Activated T-helper 1 cell treated with anti-CD3 and anti-CD28 coated beads, Interleukin-12 subunit alpha, Interleukin-12 subunit beta, Interleukin-2, Interleukin-4 antibody, amounts not matched to agents 30 ng/mL and 10 ng/mL and 1 ng/mL, durations not matched to agents 14 hours and 24 hours and 36 hours (primary cell): ENCODE data around the gene ADCY1. TPM values are rescaled to one million over a fixed set of nuclear protein-coding genes. Genes with fewer than 3 reads are reported as not detected.

Experiments
- DNase-seq: peaks from one replicate; pipeline ENCODE4 v3.0.0; 2021; ENCODE audit warnings: low spot score
- H3K27ac Mint-ChIP-seq: one replicate; pipeline ENCODE4 v1.8.0; 2021; ENCODE audit warnings: mild to moderate bottlenecking, mixed read lengths
- H3K27me3 Mint-ChIP-seq: one replicate; pipeline ENCODE4 v1.8.0; 2022; ENCODE audit warnings: mild to moderate bottlenecking, moderate library complexity, mixed read lengths; ENCODE audit not compliant: insufficient read depth
- H3K36me3 Mint-ChIP-seq: one replicate; pipeline ENCODE4 v1.8.0; 2021; ENCODE audit warnings: low read depth, mixed read lengths
- H3K4me1 Mint-ChIP-seq: one replicate; pipeline ENCODE4 v1.8.0; 2021; ENCODE audit warnings: low read depth, mixed read lengths
- H3K4me3 Mint-ChIP-seq: one replicate; pipeline ENCODE4 v1.8.0; 2021; ENCODE audit warnings: mild to moderate bottlenecking, moderate library complexity, mixed read lengths
- H3K9me3 Mint-ChIP-seq: one replicate; pipeline ENCODE4 v1.8.0; 2021; ENCODE audit warnings: mixed read lengths
- intact Hi-C: fragments of 100-400 bp; cut with micrococcal nuclease; formaldehyde crosslinking; loops from one replicate; pipeline ENCODE4 v1.15.1; 2024
- total RNA-seq: library from RNA; stranded (reverse); gene quantifications from 2 replicates; pipeline ENCODE4 v1.2.3, GENCODE V29; 2022

The ADCY1 gene
- total RNA-seq, 1 donor from 2014 or later, result 2.9 TPM

- DNase-seq, result no peak
- Mint-ChIP-seq H3K27me3 (peaks cover 5% of the 10 kb centered on the region), H3K27ac (no peak overlapping the region), H3K4me3 (no peak overlapping the region), H3K36me3 (no peaks in the 10 kb centered on the region), H3K9me3 (no peaks in the 10 kb centered on the region), H3K4me1 (no peaks in the 10 kb centered on the region)
- intact Hi-C loops, result no loop called here
Observed at GRCh38 chr7:45699015-45699309, 124.8 kb downstream of the ADCY1 start.

- intact Hi-C loops, result no loop called here
- Mint-ChIP-seq H3K27me3 (peaks cover 5% of the 10 kb centered on the region), H3K4me3 (no peak overlapping the region), H3K4me1 (no peaks in the 10 kb centered on the region), H3K27ac (no peak overlapping the region), H3K9me3 (no peaks in the 10 kb centered on the region), H3K36me3 (no peaks in the 10 kb centered on the region)
- DNase-seq, result no peak
Observed at GRCh38 chr7:45699726-45700390, 125.7 kb downstream of the ADCY1 start.

GRCh38 chr7:45700556-45700955, 126.4 kb downstream of the ADCY1 start:
- Mint-ChIP-seq H3K9me3 (no peaks in the 10 kb centered on the region), H3K27me3 (peaks cover 5% of the 10 kb centered on the region), H3K36me3 (no peaks in the 10 kb centered on the region), H3K4me1 (no peaks in the 10 kb centered on the region), H3K4me3 (no peak overlapping the region), H3K27ac (no peak overlapping the region)
- DNase-seq, result no peak
- intact Hi-C loops, result no loop called here

GRCh38 chr7:45701701-45702510, 127.7 kb downstream of the ADCY1 start:
- H3K4me3 Mint-ChIP-seq, result no peak overlapping the region
- H3K9me3 Mint-ChIP-seq, result no peaks in the 10 kb centered on the region
- H3K27ac Mint-ChIP-seq, result no peak overlapping the region
- H3K36me3 Mint-ChIP-seq, result no peaks in the 10 kb centered on the region
- no peaks in the 10 kb centered on the region for H3K4me1 Mint-ChIP-seq
- no peak for DNase-seq
- intact Hi-C loops, result no loop called here
- H3K27me3 Mint-ChIP-seq, result peaks cover 8% of the 10 kb centered on the region

GRCh38 chr7:45702751-45703150, 128.6 kb downstream of the ADCY1 start:
- H3K4me1 Mint-ChIP-seq, result no peaks in the 10 kb centered on the region
- no peak overlapping the region for H3K4me3 Mint-ChIP-seq
- intact Hi-C loops, result no loop called here
- no peak for DNase-seq
- no peaks in the 10 kb centered on the region for H3K9me3 Mint-ChIP-seq
- H3K27me3 Mint-ChIP-seq, result peaks cover 12% of the 10 kb centered on the region
- H3K27ac Mint-ChIP-seq, result no peak overlapping the region
- H3K36me3 Mint-ChIP-seq, result no peaks in the 10 kb centered on the region

- intact Hi-C loops, result no loop called here
Observed at GRCh38 chr7:45703373-45703821, 129.2 kb downstream of the ADCY1 start.

GRCh38 chr7:45703911-45704682, 129.9 kb downstream of the ADCY1 start:
- no peak for DNase-seq
- Mint-ChIP-seq H3K4me1 (no peaks in the 10 kb centered on the region), H3K27ac (no peak overlapping the region)

More at GRCh38 chr7:45703373-45703821, 129.2 kb downstream of the ADCY1 start:
- H3K4me1 Mint-ChIP-seq, result no peaks in the 10 kb centered on the region
- peaks cover 12% of the 10 kb centered on the region for H3K27me3 Mint-ChIP-seq
- no peak overlapping the region for H3K27ac Mint-ChIP-seq
- no peak for DNase-seq
- H3K4me3 Mint-ChIP-seq, result no peak overlapping the region
- no peaks in the 10 kb centered on the region for H3K36me3 Mint-ChIP-seq
- H3K9me3 Mint-ChIP-seq, result no peaks in the 10 kb centered on the region

GRCh38 chr7:45704683-45705016, 130.5 kb downstream of the ADCY1 start:
- no peak overlapping the region for H3K4me3 Mint-ChIP-seq
- H3K27ac Mint-ChIP-seq, result no peak overlapping the region
- no peak for DNase-seq

More at GRCh38 chr7:45703911-45704682, 129.9 kb downstream of the ADCY1 start:
- H3K4me3 Mint-ChIP-seq, result no peak overlapping the region
- peaks cover 12% of the 10 kb centered on the region for H3K27me3 Mint-ChIP-seq
- H3K36me3 Mint-ChIP-seq, result no peaks in the 10 kb centered on the region
- intact Hi-C loops, result no loop called here
- H3K9me3 Mint-ChIP-seq, result no peaks in the 10 kb centered on the region

GRCh38 chr7:45708046-45708950, 134.1 kb downstream of the ADCY1 start:
- H3K4me3 Mint-ChIP-seq, result no peak overlapping the region
- DNase-seq, result no peak
- H3K27me3 Mint-ChIP-seq, result peaks cover 7% of the 10 kb centered on the region

More at GRCh38 chr7:45704683-45705016, 130.5 kb downstream of the ADCY1 start:
- Mint-ChIP-seq H3K27me3 (peaks cover 10% of the 10 kb centered on the region), H3K4me1 (no peaks in the 10 kb centered on the region), H3K9me3 (no peaks in the 10 kb centered on the region), H3K36me3 (no peaks in the 10 kb centered on the region)
- intact Hi-C loops, result no loop called here

GRCh38 chr7:45709168-45710042, 135.2 kb downstream of the ADCY1 start:
- Mint-ChIP-seq H3K27ac (no peak overlapping the region), H3K4me1 (no peaks in the 10 kb centered on the region), H3K27me3 (peaks cover 7% of the 10 kb centered on the region), H3K4me3 (no peak overlapping the region), H3K9me3 (no peaks in the 10 kb centered on the region), H3K36me3 (no peaks in the 10 kb centered on the region)
- no peak for DNase-seq
- intact Hi-C loops, result no loop called here

More at GRCh38 chr7:45708046-45708950, 134.1 kb downstream of the ADCY1 start:
- H3K27ac Mint-ChIP-seq, result no peak overlapping the region
- H3K36me3 Mint-ChIP-seq, result no peaks in the 10 kb centered on the region
- H3K9me3 Mint-ChIP-seq, result no peaks in the 10 kb centered on the region
- H3K4me1 Mint-ChIP-seq, result no peaks in the 10 kb centered on the region
- intact Hi-C loops, result no loop called here

- Mint-ChIP-seq H3K36me3 (no peaks in the 10 kb centered on the region), H3K4me1 (no peaks in the 10 kb centered on the region), H3K4me3 (no peak overlapping the region), H3K27me3 (peaks cover 7% of the 10 kb centered on the region), H3K9me3 (no peaks in the 10 kb centered on the region), H3K27ac (no peak overlapping the region)
- intact Hi-C loops, result no loop called here
- no peak for DNase-seq
Observed at GRCh38 chr7:45710271-45711160, 136.3 kb downstream of the ADCY1 start.
